IMR-90 (cell line): Measurements from ENCODE around the gene TNFRSF4.

Experiments
- MAFK ChIP-seq: IDR thresholded peaks from 2 replicates; pipeline ENCODE4 v1.6.1; 2012; ENCODE audit warnings: low read depth, low read length, improper control_type of control experiment
- MXI1 ChIP-seq: IDR thresholded peaks from 2 replicates; pipeline ENCODE4 v1.6.1; 2012; ENCODE audit warnings: low read depth, mild to moderate bottlenecking, low read length, moderate library complexity, borderline replicate concordance
- POLR2A ChIP-seq: IDR thresholded peaks from 2 replicates; pipeline ENCODE4 v1.6.1; 2012; ENCODE audit warnings: mild to moderate bottlenecking, low read depth, low read length
- RAD21 ChIP-seq: IDR thresholded peaks from 2 replicates; pipeline ENCODE4 v1.6.1; 2012; ENCODE audit warnings: low read length, improper control_type of control experiment
- RFX5 ChIP-seq: IDR thresholded peaks from 2 replicates; pipeline ENCODE4 v1.8.0; 2012; ENCODE audit warnings: low read depth, mild to moderate bottlenecking, low read length, moderate library complexity
- SMC3 ChIP-seq: fragments of 150-350 bp; IDR thresholded peaks from 2 replicates; pipeline ENCODE4 v1.6.1; 2016; ENCODE audit warnings: low read depth, mild to moderate bottlenecking, antibody characterized with exemption, low read length, moderate library complexity
- TF ChIP-seq, protein P1 (sequence below): conservative IDR thresholded peaks from 2 replicates; pipeline ENCODE4 v1.5.1; 2012; ENCODE audit warnings: mild to moderate bottlenecking, low read depth, low read length, improper control_type of control experiment
- TF ChIP-seq, protein P2 (sequence below): fragments of 150-350 bp; IDR thresholded peaks from 2 replicates; pipeline ENCODE4 v1.6.1; 2017; ENCODE audit warnings: mild to moderate bottlenecking, antibody characterized with exemption, low read length, low read depth

DNA sequence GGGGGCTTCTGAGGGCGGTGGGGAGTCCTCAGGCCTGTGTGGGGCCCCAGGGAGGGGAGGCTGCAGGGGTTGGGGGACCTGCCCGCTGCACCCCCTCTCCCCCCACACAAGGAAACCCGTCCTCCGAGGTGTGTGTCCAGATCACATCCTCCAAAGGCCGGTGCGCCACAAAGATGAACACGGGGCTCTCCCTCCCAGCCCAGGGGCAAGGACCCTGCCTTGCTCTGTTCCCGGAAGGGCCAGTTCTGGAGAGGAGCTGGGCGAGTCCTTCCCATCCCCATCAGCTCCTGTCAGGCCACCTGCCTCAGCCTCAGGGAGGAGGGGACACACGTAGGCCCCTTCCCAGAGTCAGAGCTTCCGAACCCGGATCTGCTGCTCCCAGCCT lies 42.8 kb downstream of the TNFRSF4 start:
- TF ChIP-seq RFX5 (no peak), POLR2A (no peak), RAD21 (no peak), SMC3 (no peak), MAFK (no peak), MXI1 (no peak)
- TF ChIP-seq, protein P1, sequence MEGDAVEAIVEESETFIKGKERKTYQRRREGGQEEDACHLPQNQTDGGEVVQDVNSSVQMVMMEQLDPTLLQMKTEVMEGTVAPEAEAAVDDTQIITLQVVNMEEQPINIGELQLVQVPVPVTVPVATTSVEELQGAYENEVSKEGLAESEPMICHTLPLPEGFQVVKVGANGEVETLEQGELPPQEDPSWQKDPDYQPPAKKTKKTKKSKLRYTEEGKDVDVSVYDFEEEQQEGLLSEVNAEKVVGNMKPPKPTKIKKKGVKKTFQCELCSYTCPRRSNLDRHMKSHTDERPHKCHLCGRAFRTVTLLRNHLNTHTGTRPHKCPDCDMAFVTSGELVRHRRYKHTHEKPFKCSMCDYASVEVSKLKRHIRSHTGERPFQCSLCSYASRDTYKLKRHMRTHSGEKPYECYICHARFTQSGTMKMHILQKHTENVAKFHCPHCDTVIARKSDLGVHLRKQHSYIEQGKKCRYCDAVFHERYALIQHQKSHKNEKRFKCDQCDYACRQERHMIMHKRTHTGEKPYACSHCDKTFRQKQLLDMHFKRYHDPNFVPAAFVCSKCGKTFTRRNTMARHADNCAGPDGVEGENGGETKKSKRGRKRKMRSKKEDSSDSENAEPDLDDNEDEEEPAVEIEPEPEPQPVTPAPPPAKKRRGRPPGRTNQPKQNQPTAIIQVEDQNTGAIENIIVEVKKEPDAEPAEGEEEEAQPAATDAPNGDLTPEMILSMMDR, result no peak
- TF ChIP-seq, protein P2, sequence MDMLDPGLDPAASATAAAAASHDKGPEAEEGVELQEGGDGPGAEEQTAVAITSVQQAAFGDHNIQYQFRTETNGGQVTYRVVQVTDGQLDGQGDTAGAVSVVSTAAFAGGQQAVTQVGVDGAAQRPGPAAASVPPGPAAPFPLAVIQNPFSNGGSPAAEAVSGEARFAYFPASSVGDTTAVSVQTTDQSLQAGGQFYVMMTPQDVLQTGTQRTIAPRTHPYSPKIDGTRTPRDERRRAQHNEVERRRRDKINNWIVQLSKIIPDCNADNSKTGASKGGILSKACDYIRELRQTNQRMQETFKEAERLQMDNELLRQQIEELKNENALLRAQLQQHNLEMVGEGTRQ, result no peak
